ENCODE data around the gene MMAB. TPM values are rescaled to one million over a fixed set of nuclear protein-coding genes. Genes with fewer than 3 reads are reported as not detected.

Gene MMAB
- total and polyA plus RNA-seq, 4 experiments from 2014 or later = 16.0 to 30.2 (median 17.0) TPM

- intact Hi-C loops (cut with micrococcal nuclease) = no loop called here
- no peaks in the 10 kb centered on the region for H3K27me3 ChIP-seq (ENCODE audit: insufficient read depth, low read length)
- H3K36me3 Mint-ChIP-seq = peaks cover 33 to 46% of the 10 kb centered on the region in 2 donors
- H3K4me1 Mint-ChIP-seq = no peaks in the 10 kb centered on the region
- H3K27ac Mint-ChIP-seq = no peak overlapping the region
- H3K27me3 Mint-ChIP-seq = no peaks in the 10 kb centered on the region
- no peaks in the 10 kb centered on the region for H3K4me1 ChIP-seq (ENCODE audit: insufficient read depth, low read length)
- DNase-seq = no peak
- no peak overlapping the region for H3K4me3 Mint-ChIP-seq
- no peak overlapping the region for H3K27ac ChIP-seq (ENCODE audit: low read depth, low read length)
- ChIA-PET CTCF (ENCODE audit: partially characterized antibody) (no interaction called here), POLR2A (ENCODE audit: partially characterized antibody) (no interaction called here)
- peaks cover 19% of the 10 kb centered on the region for H3K36me3 ChIP-seq (ENCODE audit: insufficient read depth, low read length)
- H3K9me3 Mint-ChIP-seq = no peaks in the 10 kb centered on the region
- no peaks in the 10 kb centered on the region for H3K9me3 ChIP-seq (ENCODE audit: control insufficient read depth in 1 of 2, low read length in 2 of 2)
- no peak overlapping the region for H3K4me3 ChIP-seq (ENCODE audit: low read length in 2 of 2)
These were observed 38.8 kb downstream of the MMAB start for GRCh38 chr12:109534456-109534855.

- no peak for DNase-seq
- H3K27ac ChIP-seq (ENCODE audit: low read depth, low read length) = no peak overlapping the region
- H3K27me3 ChIP-seq (ENCODE audit: insufficient read depth, low read length) = no peaks in the 10 kb centered on the region
- Mint-ChIP-seq H3K4me1 (no peaks in the 10 kb centered on the region), H3K4me3 (no peak overlapping the region), H3K36me3 (peaks cover 34 to 50% of the 10 kb centered on the region in 2 donors), H3K9me3 (no peaks in the 10 kb centered on the region), H3K27ac (no peak overlapping the region), H3K27me3 (no peaks in the 10 kb centered on the region)
- ChIA-PET CTCF (ENCODE audit: partially characterized antibody) (no interaction called here), POLR2A (ENCODE audit: partially characterized antibody) (no interaction called here)
- no peak overlapping the region for H3K4me3 ChIP-seq (ENCODE audit: low read length in 2 of 2)
- no peaks in the 10 kb centered on the region for H3K9me3 ChIP-seq (ENCODE audit: control insufficient read depth in 1 of 2, low read length in 2 of 2)
- intact Hi-C loops (cut with micrococcal nuclease) = no loop called here
- peaks cover 20% of the 10 kb centered on the region for H3K36me3 ChIP-seq (ENCODE audit: insufficient read depth, low read length)
- H3K4me1 ChIP-seq (ENCODE audit: insufficient read depth, low read length) = no peaks in the 10 kb centered on the region
These were observed 39.9 kb downstream of the MMAB start for GRCh38 chr12:109533487-109533740.

GRCh38 chr12:109532721-109533486 is 40.4 kb downstream of the MMAB start:
- Histone ChIP-seq H3K36me3 (ENCODE audit: insufficient read depth, low read length) (peaks cover 23% of the 10 kb centered on the region), H3K9me3 (ENCODE audit: control insufficient read depth in 1 of 2, low read length in 2 of 2) (no peaks in the 10 kb centered on the region), H3K27me3 (ENCODE audit: insufficient read depth, low read length) (no peaks in the 10 kb centered on the region), H3K4me3 (ENCODE audit: low read length in 2 of 2) (no peak overlapping the region), H3K4me1 (ENCODE audit: insufficient read depth, low read length) (no peaks in the 10 kb centered on the region), H3K27ac (ENCODE audit: low read depth, low read length) (no peak overlapping the region)
- H3K27ac Mint-ChIP-seq = no peak overlapping the region
- H3K36me3 Mint-ChIP-seq = peaks cover 34 to 54% of the 10 kb centered on the region in 2 donors
- H3K4me1 Mint-ChIP-seq = no peaks in the 10 kb centered on the region
- no peaks in the 10 kb centered on the region for H3K27me3 Mint-ChIP-seq
- H3K9me3 Mint-ChIP-seq = no peaks in the 10 kb centered on the region
- CTCF ChIA-PET (ENCODE audit: partially characterized antibody) = no interaction called here
- H3K4me3 Mint-ChIP-seq = no peak overlapping the region
- intact Hi-C loops (cut with micrococcal nuclease) = no loop called here
- DNase-seq = no peak
- POLR2A ChIA-PET (ENCODE audit: partially characterized antibody) = no interaction called here

- Mint-ChIP-seq H3K36me3 (peaks cover 38 to 64% of the 10 kb centered on the region in 2 donors), H3K4me3 (no peak overlapping the region), H3K4me1 (no peaks in the 10 kb centered on the region), H3K27me3 (no peaks in the 10 kb centered on the region), H3K27ac (no peak overlapping the region), H3K9me3 (no peaks in the 10 kb centered on the region)
- ChIA-PET CTCF (ENCODE audit: partially characterized antibody) (no interaction called here), POLR2A (ENCODE audit: partially characterized antibody) (no interaction called here)
- no peaks in the 10 kb centered on the region for H3K9me3 ChIP-seq (ENCODE audit: control insufficient read depth in 1 of 2, low read length in 2 of 2)
- no peaks in the 10 kb centered on the region for H3K27me3 ChIP-seq (ENCODE audit: insufficient read depth, low read length)
- H3K4me1 ChIP-seq (ENCODE audit: insufficient read depth, low read length) = no peaks in the 10 kb centered on the region
- H3K36me3 ChIP-seq (ENCODE audit: insufficient read depth, low read length) = peaks cover 34% of the 10 kb centered on the region
- H3K4me3 ChIP-seq (ENCODE audit: low read length in 2 of 2) = no peak overlapping the region
- intact Hi-C loops (cut with micrococcal nuclease) = no loop called here
- no peak for DNase-seq
- H3K27ac ChIP-seq (ENCODE audit: low read depth, low read length) = no peak overlapping the region
These were observed 41.9 kb downstream of the MMAB start for GRCh38 chr12:109531411-109531810.

- ChIA-PET POLR2A (ENCODE audit: partially characterized antibody) (no interaction called here), CTCF (ENCODE audit: partially characterized antibody) (interaction anchor here (0.6 kb wide), 1 partner anchor 622 kb away, joined by 3 read pairs; no protein-coding TSS in a partner anchor)
- Mint-ChIP-seq H3K4me3 (no peak overlapping the region), H3K36me3 (peaks cover 46 to 71% of the 10 kb centered on the region in 2 donors), H3K27me3 (no peaks in the 10 kb centered on the region), H3K9me3 (no peaks in the 10 kb centered on the region), H3K27ac (no peak overlapping the region), H3K4me1 (no peaks in the 10 kb centered on the region)
- Histone ChIP-seq H3K36me3 (ENCODE audit: insufficient read depth, low read length) (peaks cover 39% of the 10 kb centered on the region), H3K4me3 (ENCODE audit: low read length in 2 of 2) (no peak overlapping the region), H3K4me1 (ENCODE audit: insufficient read depth, low read length) (no peaks in the 10 kb centered on the region), H3K27ac (ENCODE audit: low read depth, low read length) (no peak overlapping the region), H3K27me3 (ENCODE audit: insufficient read depth, low read length) (no peaks in the 10 kb centered on the region), H3K9me3 (ENCODE audit: control insufficient read depth in 1 of 2, low read length in 2 of 2) (no peaks in the 10 kb centered on the region)
- intact Hi-C loops (cut with micrococcal nuclease) = no loop called here
- DNase-seq = no peak
These were observed 43.3 kb downstream of the MMAB start for GRCh38 chr12:109529691-109530640.

GRCh38 chr12:109527489-109528123 is 45.7 kb downstream of the MMAB start:
- CTCF ChIA-PET (ENCODE audit: partially characterized antibody) = no interaction called here
- H3K36me3 Mint-ChIP-seq = peaks cover 50 to 79% of the 10 kb centered on the region in 2 donors

GRCh38 chr12:109525279-109525585 is 48.1 kb downstream of the MMAB start:
- Mint-ChIP-seq H3K27me3 (no peaks in the 10 kb centered on the region), H3K9me3 (no peaks in the 10 kb centered on the region), H3K4me1 (no peaks in the 10 kb centered on the region), H3K36me3 (peaks cover 49 to 80% of the 10 kb centered on the region in 2 donors), H3K27ac (peak overlapping the region in 1 of 7 donors; percentile 48), H3K4me3 (no peak overlapping the region)
- Histone ChIP-seq H3K4me1 (ENCODE audit: insufficient read depth, low read length) (no peaks in the 10 kb centered on the region), H3K4me3 (ENCODE audit: low read length in 2 of 2) (no peak overlapping the region), H3K9me3 (ENCODE audit: control insufficient read depth in 1 of 2, low read length in 2 of 2) (no peaks in the 10 kb centered on the region), H3K36me3 (ENCODE audit: insufficient read depth, low read length) (peaks cover 69% of the 10 kb centered on the region), H3K27me3 (ENCODE audit: insufficient read depth, low read length) (no peaks in the 10 kb centered on the region), H3K27ac (ENCODE audit: low read depth, low read length) (no peak overlapping the region)
- DNase-seq = no peak
- CTCF ChIA-PET (ENCODE audit: partially characterized antibody) = interaction anchor here (1.2 to 1.3 kb wide), 2 partner anchors 8 to 92 kb away, joined by 3 to 4 read pairs; no protein-coding TSS in a partner anchor
- POLR2A ChIA-PET (ENCODE audit: partially characterized antibody) = no interaction called here
- intact Hi-C loops (cut with micrococcal nuclease) = no loop called here

More at GRCh38 chr12:109527489-109528123, 45.7 kb downstream of the MMAB start:
- Histone ChIP-seq H3K27me3 (ENCODE audit: insufficient read depth, low read length) (no peaks in the 10 kb centered on the region), H3K36me3 (ENCODE audit: insufficient read depth, low read length) (peaks cover 60% of the 10 kb centered on the region), H3K27ac (ENCODE audit: low read depth, low read length) (no peak overlapping the region), H3K9me3 (ENCODE audit: control insufficient read depth in 1 of 2, low read length in 2 of 2) (no peaks in the 10 kb centered on the region), H3K4me1 (ENCODE audit: insufficient read depth, low read length) (no peaks in the 10 kb centered on the region), H3K4me3 (ENCODE audit: low read length in 2 of 2) (no peak overlapping the region)
- POLR2A ChIA-PET (ENCODE audit: partially characterized antibody) = no interaction called here
- Mint-ChIP-seq H3K27me3 (no peaks in the 10 kb centered on the region), H3K4me1 (no peaks in the 10 kb centered on the region), H3K27ac (peak overlapping the region in 1 of 7 donors; percentile 43), H3K4me3 (no peak overlapping the region), H3K9me3 (no peaks in the 10 kb centered on the region)
- intact Hi-C loops (cut with micrococcal nuclease) = no loop called here
- DNase-seq = no peak
